ENCODE measurements around the gene SORD.

GRCh38 chr15:45114751-45115085, 91.7 kb downstream of the SORD start:
- TF ChIP-seq CEBPB (IDR thresholded peaks at IDR 0.05; ENCODE audit: low read depth): no peak
- no peak for TF ChIP-seq CTCF (IDR thresholded peaks at IDR 0.05 in 2 of 3, conservative IDR thresholded peaks at IDR 0.05 in 1 of 3; ENCODE audit: borderline replicate concordance in 1 of 3, insufficient read depth in 1 of 3, low read depth in 2 of 3, low read length in 2 of 3)
- no peak for TF ChIP-seq POLR2A (IDR thresholded peaks at IDR 0.05; ENCODE audit: borderline replicate concordance, extremely low read depth, insufficient read depth, insufficient read length)
- TF ChIP-seq EZH2 (IDR thresholded peaks at IDR 0.05): no peak
- no peak for TF ChIP-seq RAD21 (IDR thresholded peaks at IDR 0.05; ENCODE audit: low read depth)
- no peak for TF ChIP-seq EZH2phosphoT487 (IDR thresholded peaks at IDR 0.05; ENCODE audit: borderline replicate concordance)
- no peak for TF ChIP-seq SIN3A (IDR thresholded peaks at IDR 0.05; ENCODE audit: low read depth)
- TF ChIP-seq REST (IDR thresholded peaks at IDR 0.05; ENCODE audit: low read depth): no peak
- TF ChIP-seq FOSL1 (IDR thresholded peaks at IDR 0.05; ENCODE audit: low read depth): no peak
- no peak for TF ChIP-seq YY1 (IDR thresholded peaks at IDR 0.05; ENCODE audit: extremely low read depth, insufficient replicate concordance, low read depth, low read length)
- TF ChIP-seq SRF (IDR thresholded peaks at IDR 0.05; ENCODE audit: low read depth): no peak
- TF ChIP-seq JUND (IDR thresholded peaks at IDR 0.05): no peak
- TF ChIP-seq ZBTB33 (IDR thresholded peaks at IDR 0.05; ENCODE audit: extremely low read depth, insufficient replicate concordance, low read length): no peak

Data from HCT116 (cell line).